MCF 10A (cell line): ENCODE data around the gene SPATS2L. TPM values are rescaled to one million over a fixed set of nuclear protein-coding genes. Genes with fewer than 3 reads are reported as not detected.
"Not testable (repeated sequence)": the region's sequence is repeated elsewhere in the genome, so short reads cannot be mapped to it uniquely, and the experiment has no call there.

Experiments used
- BruUV-seq: library from RNA; stranded (reverse); fragments of 400-500 nt; replicated peaks from 2 replicates; lab custom pipeline; 2021; lab: Mats Ljungman, UMichigan
- CTCF ChIA-PET: fragments of 300-600 bp; sonication (Branson Sonifier 250); formaldehyde crosslinking; extraction: SDS; loops from one replicate; lab custom pipeline; 2021; ENCODE audit warnings: antibody characterized with exemption, inconsistent platforms; lab: Yijun Ruan, JAX
- POLR2A ChIA-PET: fragments of 300-600, 350-650 bp; sonication (Branson Sonifier 250); formaldehyde crosslinking; extraction: SDS; loops from one replicate; lab custom pipeline; 2020; ENCODE audit warnings: antibody characterized with exemption, inconsistent platforms; lab: Yijun Ruan, JAX
- DNase-seq: peaks from one replicate; pipeline ENCODE4 v3.0.0-alpha.2; 2018; ENCODE audit not compliant: unreplicated experiment
- H3K27ac Mint-ChIP-seq: one replicate; pipeline ENCODE4 v1.8.0; 2022; ENCODE audit warnings: mild to moderate bottlenecking, low read depth, mixed read lengths; ENCODE audit not compliant: unreplicated experiment
- H3K27me3 Mint-ChIP-seq: one replicate; pipeline ENCODE4 v1.8.0; 2022; ENCODE audit warnings: mixed read lengths; ENCODE audit not compliant: insufficient read depth, unreplicated experiment
- H3K36me3 Mint-ChIP-seq: one replicate; pipeline ENCODE4 v1.8.0; 2022; ENCODE audit warnings: mild to moderate bottlenecking, moderate library complexity, mixed read lengths; ENCODE audit not compliant: insufficient read depth, unreplicated experiment
- H3K4me1 Mint-ChIP-seq: one replicate; pipeline ENCODE4 v1.8.0; 2022; ENCODE audit warnings: mixed read lengths; ENCODE audit not compliant: insufficient read depth, unreplicated experiment
- H3K4me3 Mint-ChIP-seq: one replicate; pipeline ENCODE4 v1.8.0; 2022; ENCODE audit warnings: mild to moderate bottlenecking, moderate library complexity, mixed read lengths; ENCODE audit not compliant: unreplicated experiment
- H3K9me3 Mint-ChIP-seq: one replicate; pipeline ENCODE4 v1.8.0; 2022; ENCODE audit warnings: mixed read lengths; ENCODE audit not compliant: unreplicated experiment
- CTCF ChIP-seq: fragments of 200-600 bp; IDR thresholded peaks from one replicate; pipeline ENCODE4 v1.8.0; 2022; ENCODE audit warnings: antibody characterized with exemption, mild to moderate bottlenecking; ENCODE audit not compliant: unreplicated experiment
- intact Hi-C: fragments of 100-400 bp; cut with micrococcal nuclease; formaldehyde crosslinking; loops from 2 replicates; pipeline ENCODE4 v1.14.1; 2022
- total RNA-seq: library from RNA; stranded (reverse); gene quantifications from 2 replicates; pipeline ENCODE4 v1.2.3, GENCODE V29; 2022

SPATS2L gene
- total RNA-seq, 1 experiment from 2014 or later = 68.3 TPM

GRCh38 chr2:200342654-200343053 lies 36.2 kb downstream of the SPATS2L start:
- H3K36me3 Mint-ChIP-seq = no peaks in the 10 kb centered on the region
- BruUV-seq = no TSS peak
- no peaks in the 10 kb centered on the region for H3K27me3 Mint-ChIP-seq
- no peak for DNase-seq
- ChIA-PET CTCF (no interaction called here), POLR2A (interaction anchor here (0.7 kb wide), 1 partner anchor 9 kb away, joined by 3 read pairs; no protein-coding TSS in a partner anchor)
- H3K9me3 Mint-ChIP-seq = no peaks in the 10 kb centered on the region
- TF ChIP-seq CTCF = no peak
- H3K4me3 Mint-ChIP-seq = no peak overlapping the region
- no peaks in the 10 kb centered on the region for H3K4me1 Mint-ChIP-seq
- intact Hi-C loops = no loop called here
- no peak overlapping the region for H3K27ac Mint-ChIP-seq

DNA sequence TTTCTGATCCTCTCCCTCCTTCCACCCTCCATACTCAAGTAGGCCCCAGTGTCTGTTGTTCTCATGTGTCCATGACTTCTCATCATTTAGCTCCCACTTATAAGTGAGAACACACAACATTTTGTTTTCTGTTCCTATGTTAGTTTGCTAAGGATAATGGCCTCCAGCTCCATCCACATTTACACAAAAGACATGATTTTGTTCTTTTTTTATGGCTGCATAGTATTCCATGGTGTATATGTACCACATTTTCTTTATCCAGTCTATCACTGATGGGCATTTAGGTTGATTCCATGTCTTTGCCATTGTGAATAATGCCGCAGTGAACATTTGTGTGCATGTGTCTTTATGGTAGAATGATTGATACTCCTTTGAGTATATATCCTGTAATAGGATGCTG lies 37.7 kb downstream of the SPATS2L start:
- H3K4me3 Mint-ChIP-seq, intact Hi-C loops, H3K36me3 Mint-ChIP-seq, H3K9me3 Mint-ChIP-seq, DNase-seq, H3K27ac Mint-ChIP-seq, H3K27me3 Mint-ChIP-seq, BruUV-seq, H3K4me1 Mint-ChIP-seq: not testable (repeated sequence)
- ChIA-PET CTCF (interaction anchor here (0.8 kb wide), 1 partner anchor 364 kb away, joined by 3 read pairs; no protein-coding TSS in a partner anchor), POLR2A (interaction anchor here (0.8 kb wide), 1 partner anchor 11 kb away, joined by 3 read pairs; no protein-coding TSS in a partner anchor)

- BruUV-seq = no TSS peak
- POLR2A ChIA-PET = interaction anchor here (1.0 kb wide), 1 partner anchor 14 kb away, joined by 3 read pairs; no protein-coding TSS in a partner anchor
- no peak overlapping the region for H3K4me3 Mint-ChIP-seq
- no peak overlapping the region for H3K27ac Mint-ChIP-seq
- no peaks in the 10 kb centered on the region for H3K27me3 Mint-ChIP-seq
- H3K9me3 Mint-ChIP-seq = no peaks in the 10 kb centered on the region
- intact Hi-C loops = no loop called here
- no peaks in the 10 kb centered on the region for H3K36me3 Mint-ChIP-seq
- CTCF ChIA-PET = interaction anchor here (0.9 to 1.0 kb wide), 2 partner anchors 17 to 142 kb away, joined by 3 read pairs; no protein-coding TSS in a partner anchor
- no peak for TF ChIP-seq CTCF
- DNase-seq = no peak
- peaks cover 3% of the 10 kb centered on the region for H3K4me1 Mint-ChIP-seq
Measured at GRCh38 chr2:200345975-200346374, 39.5 kb downstream of the SPATS2L start.

GRCh38 chr2:200347301-200347700 lies 40.8 kb downstream of the SPATS2L start:
- CTCF ChIA-PET = interaction anchor here (0.9 kb wide), 1 partner anchor 70 kb away, joined by 3 read pairs; no protein-coding TSS in a partner anchor
- no peaks in the 10 kb centered on the region for H3K9me3 Mint-ChIP-seq

More at GRCh38 chr2:200347301-200347700, 40.8 kb downstream of the SPATS2L start:
- H3K4me3 Mint-ChIP-seq = no peak overlapping the region
- H3K4me1 Mint-ChIP-seq = peaks cover 11% of the 10 kb centered on the region
- H3K27me3 Mint-ChIP-seq = no peaks in the 10 kb centered on the region
- TF ChIP-seq CTCF = no peak
- no peak for DNase-seq
- POLR2A ChIA-PET = interaction anchor here (1.2 to 1.3 kb wide), 3 partner anchors 19 to 392 kb away, joined by 3 to 4 read pairs (median 4); no protein-coding TSS in a partner anchor
- BruUV-seq = no TSS peak
- intact Hi-C loops = no loop called here
- no peak overlapping the region for H3K27ac Mint-ChIP-seq
- H3K36me3 Mint-ChIP-seq = no peaks in the 10 kb centered on the region
